Pancreas (tissue), 10 donors: ENCODE measurements around the gene CYS1. TPM values are rescaled to one million over a fixed set of nuclear protein-coding genes. Genes with fewer than 3 reads are reported as not detected.
"Not testable (repeated sequence)": the region's sequence is repeated elsewhere in the genome, so short reads cannot be mapped to it uniquely, and the experiment has no call there.

Experiments
- ATAC-seq, 4 donors: fragments of 200-7000 bp; cut with Tn5 transposase; one replicate each; pipeline versions ENCODE4 v1.8.0 to v1.9.1; 2020; ENCODE audit warnings: mild to moderate bottlenecking in 4 of 4, moderate library complexity in 4 of 4
- DNase-seq, 6 donors: peaks; one replicate each; pipeline ENCODE4 v3.0.0-alpha.2; 2020
- FAIRE-seq: peaks from 2 replicates; lab custom pipeline; 2012; peaks lifted over from hg19 to GRCh38; lab: Jason Lieb, UNC
- H3K27ac ChIP-seq, 4 donors: fragments of 200-600 bp; sonication (generic); 1 replicate in 3 of 4; 2 replicates in 1 of 4; pipeline versions ENCODE4 v1.5.0 to v1.8.0; 2020
- H3K27me3 ChIP-seq, 4 donors: fragments of 200-600 bp; one replicate each; pipeline ENCODE4 v1.8.0; 2021
- H3K36me3 ChIP-seq, 3 donors: fragments of 200-600 bp; sonication (generic) in 1 of 3; one replicate each; pipeline versions ENCODE4 v1.5.0 to v1.8.0; 2020 to 2021
- H3K4me1 ChIP-seq, 3 donors: fragments of 200-600 bp; one replicate each; pipeline ENCODE4 v1.8.0; 2021
- H3K4me3 ChIP-seq, 4 donors: fragments of 200-600 bp; sonication (generic) in 2 of 4; one replicate each; pipeline versions ENCODE4 v1.5.0 to v1.8.0; 2020 to 2021
- H3K9me3 ChIP-seq, 4 donors: fragments of 200-600 bp; one replicate each; pipeline ENCODE4 v1.8.0; 2021
- CTCF ChIP-seq, 4 donors: fragments of 200-600 bp; sonication (generic) in 3 of 4; IDR thresholded peaks; one replicate each; pipeline versions ENCODE4 v1.5.0 to v1.8.0; 2021; ENCODE audit warnings: antibody characterized with exemption in 4 of 4
- WGBS, 2 donors: extraction: QIAGEN DNeasy Blood & Tissue Kit; methylation state at CpG; one replicate each; pipeline ENCODE4 v1.1.7; 2013; 5-methylcytosine and 5-hydroxymethylcytosine counted together
- intact Hi-C, 3 donors: fragments of 100-400 bp; cut with DNase I; formaldehyde crosslinking; loops; one replicate each; pipeline versions ENCODE4 v1.11.1 to v1.14.2; 2022
- polyA plus RNA-seq, 2 donors: library from polyadenylated mRNA; stranded (reverse); fragments of 200-250 nt; gene quantifications; one replicate each; pipeline ENCODE4 v1.2.3, GENCODE V29; 2013
- total RNA-seq, 6 donors: library from RNA; stranded (reverse); fragmentation: NEBNext Ultra II Directional in 4 of 6; extraction: Animal tissue kit (Norgen Biotek cat#: 25700) in 4 of 6; gene quantifications; one replicate each; pipeline versions ENCODE4 v1.2.1 to v1.2.4, GENCODE V29; 2021 to 2023
- donor health status: healthy with polysubstance abuse.
- donor health status: DM: no; HTN: no; CAD: no; lungs with moderate emphysema.
- donor health status: DM: no; HTN: no; CAD: no.
- donor health status: control.
- donor health status: control.
- donor health status: Bipolar disorder and iron deficiency.
- donor health status: DM: yes; HTN: yes; CAD: no.
- donor health status: DM: no; HTN: no; CAD: no.
- donor health status: DM: no; HTN: no; CAD: no.
- donor health status: DM: yes; HTN: yes; CAD: no.

CYS1 gene
- total and polyA plus RNA-seq, 8 donors, result 18.9 to 51.3 (median 21.7) TPM

GRCh38 chr2:10109311-10109710 is 29.1 kb upstream of the CYS1 start:
- Histone ChIP-seq H3K27ac (no peak overlapping the region), H3K36me3 (no peaks in the 10 kb centered on the region), H3K4me1 (no peaks in the 10 kb centered on the region), H3K4me3 (no peak overlapping the region), H3K27me3 (no peaks in the 10 kb centered on the region), H3K9me3 (no peaks in the 10 kb centered on the region)
- FAIRE-seq (no peak), ATAC-seq (no peak), DNase-seq (no peak)
- TF ChIP-seq CTCF (IDR thresholded peaks at IDR 0.05), result no peak
- intact Hi-C loops, result no loop called here

GRCh38 chr2:10104906-10105305 is 24.7 kb upstream of the CYS1 start:
- intact Hi-C loops, H3K36me3 ChIP-seq, ATAC-seq, H3K27ac ChIP-seq, H3K9me3 ChIP-seq, H3K4me3 ChIP-seq, DNase-seq, H3K27me3 ChIP-seq, H3K4me1 ChIP-seq, FAIRE-seq: not testable (repeated sequence)

- FAIRE-seq (no peak), DNase-seq (peak in 1 of 6 donors; percentile 13), ATAC-seq (no peak)
- H3K27me3 ChIP-seq, result no peaks in the 10 kb centered on the region
- no peaks in the 10 kb centered on the region for H3K36me3 ChIP-seq
- no peaks in the 10 kb centered on the region for H3K9me3 ChIP-seq
- H3K4me1 ChIP-seq, result no peaks in the 10 kb centered on the region
- no peak overlapping the region for H3K4me3 ChIP-seq
- intact Hi-C loops, result no loop called here
- WGBS, 2 donors, result 85 to 87% methylated on average over 5 to 6 of the region's 6 CpGs
- TF ChIP-seq CTCF (IDR thresholded peaks at IDR 0.05), result no peak
- no peak overlapping the region for H3K27ac ChIP-seq
Measured at GRCh38 chr2:10103179-10103578, 23.0 kb upstream of the CYS1 start.

- WGBS, 2 donors, result 73 to 76% methylated on average over 7 of the region's 7 CpGs
- TF ChIP-seq CTCF (IDR thresholded peaks at IDR 0.05), result no peak
- Histone ChIP-seq H3K27ac (no peak overlapping the region), H3K36me3 (no peaks in the 10 kb centered on the region), H3K4me3 (no peak overlapping the region), H3K27me3 (no peaks in the 10 kb centered on the region), H3K9me3 (no peaks in the 10 kb centered on the region), H3K4me1 (peaks cover 0 to 4% (median 0%) of the 10 kb centered on the region in 3 donors)
- FAIRE-seq (no peak), DNase-seq (no peak), ATAC-seq (no peak)
- intact Hi-C loops, result no loop called here
Measured at GRCh38 chr2:10101491-10101890, 21.3 kb upstream of the CYS1 start.

GRCh38 chr2:10097352-10098148 is 17.3 kb upstream of the CYS1 start:
- H3K27ac ChIP-seq, result no peak overlapping the region
- no peak overlapping the region for H3K4me3 ChIP-seq
- peak; percentile 54 to 87 (median 75) for DNase-seq
- intact Hi-C loops, result no loop called here
- peak; percentile 96 to 100 (median 99) for ATAC-seq
- H3K36me3 ChIP-seq, result no peaks in the 10 kb centered on the region
- peaks cover 0 to 4% (median 0%) of the 10 kb centered on the region in 3 donors for H3K4me1 ChIP-seq
- TF ChIP-seq CTCF (IDR thresholded peaks at IDR 0.05), result peak; percentile 71 to 94 (median 92)
- WGBS, 2 donors, result 28 to 30% methylated on average over 16 of the region's 16 CpGs
- FAIRE-seq, result no peak
- no peaks in the 10 kb centered on the region for H3K9me3 ChIP-seq
- no peaks in the 10 kb centered on the region for H3K27me3 ChIP-seq
